WTC11 (cell line): ENCODE measurements around the gene BABAM2.

Experiments used
- CREM ChIP-seq: sonication (generic); formaldehyde crosslinking; IDR thresholded peaks from 2 replicates; pipeline ENCODE4 v1.8.1; 2022; ENCODE audit warnings: mild to moderate bottlenecking, missing genetic modification reagents, moderate library complexity
- CTCF ChIP-seq: fragments of 200-600 bp; IDR thresholded peaks from 2 replicates; pipeline ENCODE4 v1.8.0; 2022; ENCODE audit warnings: antibody characterized with exemption
- RELA ChIP-seq: sonication (generic); formaldehyde crosslinking; IDR thresholded peaks from 2 replicates; pipeline ENCODE4 v1.8.1; 2022; ENCODE audit warnings: missing genetic modification reagents, mild to moderate bottlenecking, borderline replicate concordance
- SMAD4 ChIP-seq: sonication (generic); formaldehyde crosslinking; IDR thresholded peaks from 2 replicates; pipeline ENCODE4 v1.8.0; 2022; ENCODE audit warnings: mild to moderate bottlenecking, missing genetic modification reagents
- TF ChIP-seq, protein P1 (sequence below): sonication (generic); formaldehyde crosslinking; IDR thresholded peaks from 2 replicates; pipeline ENCODE4 v1.8.1; 2022; ENCODE audit warnings: missing genetic modification reagents, borderline replicate concordance

- no peak for TF ChIP-seq CTCF
- TF ChIP-seq, protein P1, sequence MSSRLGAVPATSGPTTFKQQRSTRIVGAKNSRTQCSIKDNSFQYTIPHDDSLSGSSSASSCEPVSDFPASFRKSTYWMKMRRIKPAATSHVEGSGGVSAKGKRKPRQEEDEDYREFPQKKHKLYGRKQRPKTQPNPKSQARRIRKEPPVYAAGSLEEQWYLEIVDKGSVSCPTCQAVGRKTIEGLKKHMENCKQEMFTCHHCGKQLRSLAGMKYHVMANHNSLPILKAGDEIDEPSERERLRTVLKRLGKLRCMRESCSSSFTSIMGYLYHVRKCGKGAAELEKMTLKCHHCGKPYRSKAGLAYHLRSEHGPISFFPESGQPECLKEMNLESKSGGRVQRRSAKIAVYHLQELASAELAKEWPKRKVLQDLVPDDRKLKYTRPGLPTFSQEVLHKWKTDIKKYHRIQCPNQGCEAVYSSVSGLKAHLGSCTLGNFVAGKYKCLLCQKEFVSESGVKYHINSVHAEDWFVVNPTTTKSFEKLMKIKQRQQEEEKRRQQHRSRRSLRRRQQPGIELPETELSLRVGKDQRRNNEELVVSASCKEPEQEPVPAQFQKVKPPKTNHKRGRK (CRISPR knock-in tag): no peak
- no peak for TF ChIP-seq RELA (CRISPR knock-in tag)
- TF ChIP-seq CREM (CRISPR knock-in tag): no peak
- no peak for TF ChIP-seq SMAD4
These were observed 454.3 kb downstream of the BABAM2 start for GRCh38 chr2:28344756-28345373.
